ENCODE measurements around the gene OR5B3.
"Not testable (repeated sequence)": the region's sequence is repeated elsewhere in the genome, so short reads cannot be mapped to it uniquely, and the experiment has no call there.

OR5B3 gene

DNA sequence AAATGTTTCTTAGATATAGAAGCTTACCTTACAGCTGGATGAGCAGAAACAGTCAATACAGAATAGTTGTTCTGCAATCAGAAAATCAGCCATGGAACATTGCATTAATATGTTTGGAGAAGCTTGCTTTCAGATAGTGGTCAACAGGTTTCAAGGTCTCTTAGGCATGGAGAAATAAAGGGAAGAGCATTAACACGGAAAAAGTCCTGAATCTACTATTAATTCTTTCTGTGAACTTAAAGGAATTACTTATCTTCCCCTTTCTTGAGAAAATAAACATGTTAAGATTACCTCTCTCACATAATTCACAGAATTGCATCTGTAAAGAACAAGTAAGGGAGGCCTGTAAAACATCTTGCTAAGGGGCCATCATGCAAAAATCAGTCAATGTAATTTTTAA, at the start of gene OR5B3:
OR5B3 (minus strand) TSS at position 101 of the 400 bp plus-strand sequence. CDS start 3,465 bp downstream, outside the sequence.
- no peak for DNase-seq

DNA sequence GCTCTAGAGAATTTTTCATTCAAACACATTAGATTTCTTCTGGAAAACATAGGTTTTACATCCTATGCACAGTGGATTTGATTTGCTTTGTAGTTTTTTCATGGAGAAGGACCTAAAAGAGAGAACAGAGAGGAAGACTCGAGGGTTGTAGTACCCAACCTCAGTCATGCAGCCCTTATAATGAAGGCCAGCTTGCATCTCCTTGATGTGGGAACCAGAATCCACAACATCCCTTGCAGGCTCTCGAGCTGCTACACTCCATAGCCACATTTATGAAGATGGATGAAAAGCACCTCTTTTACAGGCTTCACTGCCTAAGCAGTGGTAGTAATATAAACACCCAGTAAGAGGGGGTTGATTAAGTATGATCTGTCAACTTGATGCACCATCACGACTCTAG, 44.9 kb upstream of the OR5B3 start:
- no peak for DNase-seq

GRCh38 chr11:58446294-58446693, 39.6 kb upstream of the OR5B3 start:
- no peak for DNase-seq

- no peak for DNase-seq
Observed at GRCh38 chr11:58444300-58444699, 37.6 kb upstream of the OR5B3 start.

DNA sequence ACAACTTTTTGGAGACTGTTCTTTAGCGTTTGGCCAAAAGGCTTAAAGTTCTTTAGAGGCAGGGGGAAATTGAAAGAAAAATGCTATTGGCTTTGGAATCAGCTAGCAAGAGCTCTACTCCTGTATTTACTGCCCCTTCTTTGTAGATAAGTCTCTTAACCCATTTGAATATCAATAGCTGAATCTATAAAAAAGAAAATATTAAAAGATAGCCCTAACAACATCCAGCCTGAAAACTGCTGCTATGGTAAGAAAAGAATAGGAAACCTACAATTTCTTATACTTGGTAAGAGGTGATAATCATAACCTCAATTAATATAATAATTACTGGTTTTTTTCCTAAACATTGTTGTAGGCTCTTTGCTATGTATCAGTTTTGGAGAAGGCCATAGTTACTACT, 35.5 kb upstream of the OR5B3 start, which contains the start of gene OR5B12:
OR5B12 (minus strand) TSS at position 101 of the 400 bp plus-strand sequence. CDS start 2,085 bp downstream, outside the sequence.
- DNase-seq, result no peak

- no peak for DNase-seq
Observed at GRCh38 chr11:58438486-58438885, 31.8 kb upstream of the OR5B3 start.

GRCh38 chr11:58434217-58434616, 27.5 kb upstream of the OR5B3 start:
- DNase-seq, result no peak

- DNase-seq, result no peak
Observed at GRCh38 chr11:58433638-58434203, 27.0 kb upstream of the OR5B3 start.

GRCh38 chr11:58429273-58429672, 22.6 kb upstream of the OR5B3 start:
- DNase-seq, result no peak

DNA sequence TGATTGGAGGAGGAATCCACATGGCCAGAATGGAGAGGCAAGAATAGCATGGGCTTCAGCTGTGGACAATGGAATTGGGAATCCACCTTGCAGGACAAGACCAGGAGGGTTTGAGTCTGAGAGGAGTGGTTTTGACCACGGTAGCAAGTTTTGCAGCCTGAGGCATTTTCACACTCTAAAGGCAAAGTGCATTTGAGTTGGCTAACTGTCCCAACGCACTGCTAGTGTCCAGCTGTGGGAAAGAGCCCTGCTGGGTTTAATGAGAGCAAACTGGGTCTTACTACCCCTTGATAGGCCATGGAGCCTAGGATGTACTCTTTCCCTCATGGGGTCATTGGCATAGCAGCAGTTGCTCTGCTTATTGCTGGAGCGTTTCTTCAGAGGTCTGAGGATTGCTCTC, 21.3 kb upstream of the OR5B3 start, which contains the start of gene OR5B2:
OR5B2 (minus strand) TSS at position 101 of the 400 bp plus-strand sequence. CDS start 4,860 bp downstream, outside the sequence.
- DNase-seq, result no peak

DNA sequence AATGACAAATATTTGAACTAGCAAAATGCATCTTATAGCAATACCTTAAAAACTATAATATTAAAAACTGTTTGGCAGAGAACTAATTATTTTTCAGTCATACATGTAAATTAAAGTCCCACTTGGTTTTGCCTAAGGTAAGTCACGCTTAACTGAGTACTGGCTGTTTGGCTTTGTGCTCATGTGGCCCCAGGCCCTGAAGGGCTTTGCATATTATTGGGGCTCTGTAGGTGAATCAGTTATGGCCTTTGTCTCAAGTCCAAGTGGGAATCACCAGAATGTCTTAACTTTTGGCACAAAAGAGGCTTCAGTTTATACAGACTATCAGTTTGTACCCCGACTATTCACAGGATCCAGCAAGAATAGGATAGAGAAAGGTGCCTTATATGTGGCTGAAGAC, 7.1 kb downstream of the OR5B3 start:
- not testable (repeated sequence) for DNase-seq

GRCh38 chr11:58395581-58395980, 11.1 kb downstream of the OR5B3 start:
- DNase-seq, result no peak

GRCh38 chr11:58394195-58394594, 12.5 kb downstream of the OR5B3 start:
- DNase-seq, result no peak

- no peak for DNase-seq
Observed at GRCh38 chr11:58392746-58393145, 13.9 kb downstream of the OR5B3 start.

GRCh38 chr11:58391879-58392278, 14.8 kb downstream of the OR5B3 start:
- DNase-seq, result no peak

GRCh38 chr11:58390551-58391063, 16.1 kb downstream of the OR5B3 start:
- DNase-seq, result no peak

- no peak for DNase-seq
Observed at GRCh38 chr11:58358969-58359368, 47.7 kb downstream of the OR5B3 start, which contains the start of gene OR5B17. TSS of gene OR5B17 (minus strand) at chr11:58359069. CDS start at chr11:58359069, 0 bp downstream.

DNA sequence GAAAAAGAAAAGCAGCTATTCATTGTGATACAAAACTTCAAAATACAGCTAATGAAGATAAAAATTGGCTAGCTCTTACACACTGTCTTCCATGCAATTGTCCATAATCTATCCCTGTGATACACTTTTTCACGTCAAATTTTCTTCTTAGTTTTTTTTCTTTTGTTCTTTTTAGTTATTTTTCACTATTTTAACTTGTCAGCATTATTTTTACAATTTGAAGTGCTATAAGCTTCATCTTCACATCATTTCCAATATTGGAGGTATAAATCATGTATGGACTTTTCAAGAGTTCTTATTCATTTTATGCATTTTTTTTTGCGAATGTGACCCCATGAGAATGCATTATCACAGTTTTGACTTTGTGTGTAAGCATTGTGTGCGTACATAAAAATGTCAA, 51.9 kb downstream of the OR5B3 start:
- no peak for DNase-seq
